Suppressor macrophage (primary cell): Measurements from ENCODE around the gene SLC35B3.
A peak's percentile ranks its signal among the peaks of the same experiment; 100 is the strongest.
"Not testable (repeated sequence)": the region's sequence is repeated elsewhere in the genome, so short reads cannot be mapped to it uniquely, and the experiment has no call there.

ENCODE experiments used
- DNase-seq, 4 experiments: peaks; one replicate each; pipeline ENCODE4 v3.0.0-alpha.2; 2020 to 2022
- total RNA-seq, 17 experiments: gene quantifications; one replicate each; lab custom pipeline; 2026; ENCODE audit warnings: mixed read lengths in 6 of 17, inconsistent platforms in 3 of 17; lab: John Stamatoyannopoulos, UW

Gene SLC35B3
- 8.7 to 27.0 (median 16.9) reads per million in 17 experiments for total RNA-seq

GRCh38 chr6:8435093-8435844, at the start of gene SLC35B3:
SLC35B3 (minus strand) TSS chr6:8435545.
- DNase-seq = peak; percentile 98 to 99 (median 98)

DNA sequence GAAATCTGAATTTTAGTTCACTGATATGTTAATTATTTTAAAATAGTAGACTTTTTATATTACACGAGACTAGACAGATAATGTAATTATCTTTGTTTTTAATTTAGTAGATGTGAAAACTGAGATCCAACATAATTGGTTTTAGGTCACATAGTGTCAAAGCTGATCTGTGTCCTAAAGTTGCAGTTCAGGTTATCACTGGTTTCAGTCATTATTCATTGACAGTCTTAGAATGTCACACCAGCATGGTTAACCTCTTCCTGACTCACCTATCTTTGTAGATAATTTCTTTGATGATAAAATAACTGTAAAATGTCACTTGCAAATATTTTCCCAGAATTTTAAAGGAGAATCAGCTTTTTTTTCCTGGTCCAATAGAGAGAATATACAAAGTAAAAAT, 48.3 kb upstream of the SLC35B3 start:
- DNase-seq = no peak

- peak in 2 of 4 experiments; percentile 3 to 26 for DNase-seq
Measured at GRCh38 chr6:8481727-8482126, 46.4 kb upstream of the SLC35B3 start.

GRCh38 chr6:8478418-8478817, 43.1 kb upstream of the SLC35B3 start:
- DNase-seq = no peak

GRCh38 chr6:8476656-8477055, 41.3 kb upstream of the SLC35B3 start:
- no peak for DNase-seq

DNA sequence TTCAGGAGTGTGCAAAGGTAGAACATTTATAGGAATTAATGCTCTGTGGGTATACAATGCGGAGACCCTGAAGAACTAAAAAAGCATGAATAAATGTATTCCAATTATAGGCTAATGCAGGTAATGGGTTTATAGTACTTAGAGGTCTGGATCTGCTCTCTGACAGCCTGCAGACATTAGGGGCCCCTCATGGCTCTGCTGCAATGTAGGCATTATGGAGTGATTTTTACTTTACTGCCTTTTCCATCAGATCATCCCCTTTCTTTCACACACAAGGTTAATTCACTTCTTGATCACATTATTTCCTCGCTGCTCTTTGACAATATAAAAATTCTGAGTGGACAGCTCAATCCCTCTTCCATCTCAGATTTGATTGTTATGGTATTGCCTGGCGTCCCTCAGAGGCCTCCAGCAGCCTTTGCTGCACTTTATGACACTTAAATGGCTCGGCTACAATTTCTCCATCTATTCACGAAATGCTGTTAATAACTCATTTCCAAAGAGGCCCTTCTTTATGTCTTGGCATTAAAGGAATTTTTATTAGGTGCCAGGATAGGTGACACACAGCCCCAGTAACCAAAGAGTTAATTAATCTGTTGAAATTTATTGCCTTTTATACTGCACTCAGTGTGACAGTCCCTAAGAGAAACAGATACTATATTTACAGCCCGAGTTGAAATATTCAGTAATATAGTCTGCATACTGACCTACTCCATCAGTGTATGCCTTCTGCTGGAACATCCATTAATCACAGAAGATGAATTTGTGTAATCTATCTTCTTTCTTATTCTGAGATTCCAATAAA, 33.4 kb upstream of the SLC35B3 start:
- DNase-seq = no peak

GRCh38 chr6:8462694-8463093, 27.3 kb upstream of the SLC35B3 start:
- no peak for DNase-seq

- DNase-seq = no peak
Measured at GRCh38 chr6:8462169-8462568, 26.8 kb upstream of the SLC35B3 start.

GRCh38 chr6:8446391-8446790, 11.0 kb upstream of the SLC35B3 start:
- DNase-seq = no peak

DNA sequence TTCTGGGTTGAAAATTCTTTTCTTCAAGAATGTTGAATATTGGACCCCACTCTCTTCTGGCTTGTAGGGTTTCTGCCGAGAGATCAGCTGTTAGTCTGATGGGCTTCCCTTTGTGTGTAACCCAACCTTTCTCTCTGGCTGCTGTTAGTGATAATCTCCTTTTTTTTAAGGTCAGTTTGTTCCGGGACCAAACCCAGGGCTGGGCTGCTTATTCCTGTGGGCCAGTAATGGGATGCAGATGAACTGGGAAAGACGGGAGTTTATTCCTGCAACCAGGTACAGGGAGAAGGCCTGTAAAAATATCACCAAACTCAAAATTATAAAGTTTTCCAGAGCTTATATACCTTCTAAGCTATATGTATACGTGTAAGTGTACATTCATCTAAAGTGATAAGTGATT, 10.6 kb upstream of the SLC35B3 start:
- DNase-seq = not testable (repeated sequence)

DNA sequence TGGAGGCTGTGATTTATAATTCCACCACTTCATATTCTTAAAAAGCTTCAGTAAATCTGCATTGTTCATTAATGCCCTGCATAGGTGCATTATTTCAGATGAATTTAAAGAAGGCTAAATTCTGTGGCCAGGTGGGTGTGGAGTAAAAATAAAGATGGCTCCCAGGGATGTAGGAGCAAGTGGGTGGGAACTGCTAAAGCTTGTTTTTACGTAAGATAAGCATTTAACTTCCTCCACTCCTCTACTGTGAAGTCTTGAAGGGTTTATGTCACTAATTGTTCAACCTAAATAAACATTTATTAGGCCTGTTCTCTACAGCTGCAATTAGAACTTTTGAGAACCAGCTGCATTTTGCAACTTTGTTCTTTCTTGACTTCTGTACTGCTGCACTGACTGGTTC, 6.8 kb upstream of the SLC35B3 start:
- no peak for DNase-seq

- DNase-seq = no peak
Measured at GRCh38 chr6:8441452-8441851, 6.1 kb upstream of the SLC35B3 start.

DNA sequence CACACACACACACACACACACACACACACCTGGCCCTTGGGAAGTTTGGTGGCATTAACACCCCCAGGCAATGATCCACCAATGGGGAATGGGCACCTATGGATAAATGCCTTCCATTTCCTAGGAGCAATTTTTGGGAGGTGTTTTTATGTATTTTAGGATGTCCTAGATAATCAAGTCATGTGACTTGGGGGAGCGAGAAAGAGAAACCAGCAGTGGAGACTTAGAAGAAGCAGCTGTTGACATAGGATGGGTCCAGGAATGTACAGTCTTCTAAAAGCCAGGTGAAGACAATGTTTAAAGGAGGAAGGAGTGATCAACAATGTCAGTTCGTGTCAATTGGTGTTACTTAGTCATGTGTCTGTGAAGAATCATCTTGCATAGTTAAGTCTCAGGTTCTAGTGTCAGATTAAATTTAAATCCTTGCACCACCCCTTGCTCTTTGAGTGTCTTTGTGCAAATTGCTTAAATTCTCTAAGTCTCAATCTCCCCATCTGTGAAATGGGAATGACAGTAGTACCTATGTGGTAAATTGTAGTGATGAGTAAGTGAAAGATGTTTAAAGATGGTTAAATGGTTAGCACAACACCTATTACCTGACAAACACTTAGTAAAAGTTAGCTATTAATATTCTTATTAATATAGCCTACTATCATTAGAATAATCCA, 4.4 kb upstream of the SLC35B3 start:
- no peak for DNase-seq

DNA sequence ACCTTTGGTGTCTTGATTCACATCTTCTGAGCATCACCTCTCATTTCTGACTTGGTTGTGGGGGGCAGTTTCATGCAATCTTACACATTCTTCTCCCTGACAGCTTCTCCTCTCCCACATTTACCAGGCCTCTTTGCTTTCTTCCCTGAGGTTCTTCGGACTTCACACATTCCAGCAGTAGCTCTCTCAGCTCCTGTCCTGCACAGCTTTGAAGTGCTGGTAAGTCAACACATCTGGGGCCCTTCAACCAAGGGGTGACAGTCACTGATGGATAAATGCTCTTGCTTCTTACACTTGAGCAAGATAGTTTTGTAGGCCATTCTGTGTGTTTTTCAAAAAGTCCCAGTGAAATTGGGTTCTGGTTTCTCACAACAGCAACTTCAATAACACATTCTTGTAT, 2.5 kb upstream of the SLC35B3 start:
- no peak for DNase-seq

GRCh38 chr6:8436966-8437365, 1.6 kb upstream of the SLC35B3 start:
- peak; percentile 14 to 32 (median 28) for DNase-seq

- no peak for DNase-seq
Measured at GRCh38 chr6:8435845-8436168, 462 bp upstream of the SLC35B3 start.

GRCh38 chr6:8434727-8435092, 635 bp downstream of the SLC35B3 start:
- no peak for DNase-seq

DNA sequence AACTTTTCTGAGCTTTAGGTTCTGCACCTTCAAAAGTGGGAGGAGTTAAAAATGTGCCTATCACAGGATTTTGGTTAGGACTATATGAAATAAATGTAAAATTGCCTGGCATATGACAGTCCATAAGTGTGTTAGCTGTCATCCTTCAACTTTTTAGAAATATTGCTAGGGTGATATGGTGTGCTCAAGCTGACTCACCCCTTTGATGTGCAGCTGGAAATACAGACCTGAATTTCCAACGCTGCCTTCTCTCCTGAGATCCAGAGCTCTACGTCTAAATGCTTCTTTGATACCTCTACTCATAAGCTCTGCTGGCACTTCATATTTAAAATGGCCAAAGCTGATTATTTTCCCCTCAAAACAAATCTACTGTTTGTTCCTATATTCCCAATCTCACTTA, 2.7 kb downstream of the SLC35B3 start:
- DNase-seq = no peak

DNA sequence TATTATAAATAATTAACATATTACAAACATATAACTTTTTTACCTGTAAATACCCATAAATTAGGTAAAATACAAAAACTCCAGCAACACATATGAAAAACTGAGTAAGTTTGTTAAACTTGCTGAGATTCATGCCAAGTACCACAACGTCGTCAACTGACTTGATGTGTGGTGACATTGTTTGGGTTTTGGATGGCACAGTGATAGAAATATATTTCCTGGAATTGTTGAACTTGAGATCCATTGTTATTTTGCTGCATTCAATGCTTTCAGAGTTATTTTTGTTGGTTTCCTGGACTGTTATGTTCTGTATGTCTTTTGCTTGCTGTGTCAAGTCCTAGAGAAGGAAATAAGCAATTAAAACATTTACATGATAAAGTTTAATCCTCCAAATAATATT, 5.5 kb downstream of the SLC35B3 start:
- no peak for DNase-seq

DNA sequence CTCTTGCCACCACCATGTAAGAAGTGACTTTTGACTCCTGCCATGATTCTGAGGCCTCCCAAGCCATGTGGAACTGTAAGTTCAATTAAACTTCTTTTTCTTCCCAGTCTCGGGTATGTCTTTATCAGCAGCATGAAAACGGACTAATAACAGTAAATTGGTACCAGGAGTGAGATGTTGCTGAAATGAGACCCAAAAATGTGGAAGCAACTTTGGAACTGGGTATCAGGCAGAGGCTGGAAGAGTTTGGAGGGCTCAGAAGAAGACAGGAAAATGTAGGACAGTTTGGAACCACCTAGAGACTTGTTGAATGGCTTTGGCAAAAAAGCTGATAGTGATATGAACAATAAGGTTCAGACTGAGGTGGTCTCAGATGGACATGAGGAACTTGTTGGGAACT, 8.8 kb downstream of the SLC35B3 start:
- not testable (repeated sequence) for DNase-seq

DNA sequence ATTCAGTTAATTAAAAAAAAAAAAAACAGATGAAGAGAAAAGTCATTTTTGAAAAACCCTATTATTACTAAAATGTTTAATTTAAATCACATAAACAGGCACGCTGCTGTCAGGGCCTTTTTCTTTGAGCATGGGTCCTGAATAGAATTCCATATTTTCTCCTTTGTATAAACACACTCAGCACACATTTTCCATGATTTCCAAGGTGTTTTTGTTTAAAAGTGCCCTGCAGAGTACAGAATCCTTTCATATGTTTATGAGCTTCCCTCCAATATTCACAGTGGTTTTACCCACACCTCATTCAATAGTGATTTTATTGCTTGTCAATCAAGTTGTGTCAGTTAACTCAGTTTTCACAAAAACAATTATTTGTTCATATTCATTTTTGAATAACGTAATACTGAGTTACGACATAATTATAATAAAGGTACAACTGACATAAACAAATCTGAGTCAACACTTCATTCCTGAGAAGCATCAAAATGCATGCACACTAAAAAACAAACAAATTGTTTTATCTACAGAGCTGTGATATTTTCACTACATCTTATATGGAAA, 15.2 kb downstream of the SLC35B3 start:
- no peak for DNase-seq

DNA sequence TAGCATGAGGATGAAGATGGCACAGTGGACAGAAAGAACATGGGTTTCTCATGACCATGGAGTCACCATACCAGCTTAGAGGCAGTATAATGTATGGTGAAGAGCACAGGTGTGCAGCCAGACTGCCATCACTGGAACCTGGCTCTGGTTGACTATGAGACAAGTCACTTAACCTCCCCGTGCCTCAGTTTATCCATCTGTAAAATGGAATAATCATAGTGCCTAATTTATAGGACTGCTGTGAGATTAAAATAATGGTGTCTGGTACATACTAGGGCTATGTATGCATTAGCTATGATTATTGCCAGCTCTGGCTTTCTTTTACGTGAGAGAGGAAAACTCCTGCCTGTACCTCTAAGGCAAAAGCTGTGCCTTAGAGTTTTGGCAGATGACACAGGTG, 19.4 kb downstream of the SLC35B3 start:
- no peak for DNase-seq

GRCh38 chr6:8415280-8415679, 20.1 kb downstream of the SLC35B3 start:
- no peak for DNase-seq
